ENCODE results near the gene C2CD2.

DNA sequence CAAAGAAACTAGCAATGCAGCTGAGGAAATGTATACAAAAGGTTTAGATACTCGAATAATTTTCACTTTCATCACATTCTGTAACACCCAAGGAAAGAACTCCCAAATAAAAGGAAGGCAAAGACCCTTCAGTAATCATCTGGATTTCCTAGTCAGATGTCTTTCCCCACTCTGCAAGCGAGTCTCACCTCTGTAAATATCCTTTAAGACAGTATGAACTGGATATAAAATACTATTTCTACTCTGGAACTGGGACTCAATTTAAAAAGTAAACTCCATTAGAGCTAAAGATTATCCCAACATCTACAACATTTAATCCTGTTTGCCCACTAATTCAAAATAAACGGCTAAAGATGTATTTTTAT lies 27.0 kb downstream of the C2CD2 start:
- TF ChIP-seq, protein P1, sequence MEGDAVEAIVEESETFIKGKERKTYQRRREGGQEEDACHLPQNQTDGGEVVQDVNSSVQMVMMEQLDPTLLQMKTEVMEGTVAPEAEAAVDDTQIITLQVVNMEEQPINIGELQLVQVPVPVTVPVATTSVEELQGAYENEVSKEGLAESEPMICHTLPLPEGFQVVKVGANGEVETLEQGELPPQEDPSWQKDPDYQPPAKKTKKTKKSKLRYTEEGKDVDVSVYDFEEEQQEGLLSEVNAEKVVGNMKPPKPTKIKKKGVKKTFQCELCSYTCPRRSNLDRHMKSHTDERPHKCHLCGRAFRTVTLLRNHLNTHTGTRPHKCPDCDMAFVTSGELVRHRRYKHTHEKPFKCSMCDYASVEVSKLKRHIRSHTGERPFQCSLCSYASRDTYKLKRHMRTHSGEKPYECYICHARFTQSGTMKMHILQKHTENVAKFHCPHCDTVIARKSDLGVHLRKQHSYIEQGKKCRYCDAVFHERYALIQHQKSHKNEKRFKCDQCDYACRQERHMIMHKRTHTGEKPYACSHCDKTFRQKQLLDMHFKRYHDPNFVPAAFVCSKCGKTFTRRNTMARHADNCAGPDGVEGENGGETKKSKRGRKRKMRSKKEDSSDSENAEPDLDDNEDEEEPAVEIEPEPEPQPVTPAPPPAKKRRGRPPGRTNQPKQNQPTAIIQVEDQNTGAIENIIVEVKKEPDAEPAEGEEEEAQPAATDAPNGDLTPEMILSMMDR (IDR thresholded peaks at IDR 0.05; ENCODE audit: extremely low read depth in 1 of 2, insufficient read depth in 1 of 2, low read depth in 1 of 2, low read length in 2 of 2): no peak
- TF ChIP-seq EZH2 (IDR thresholded peaks at IDR 0.05; ENCODE audit: borderline replicate concordance, low read depth, low read length, severe bottlenecking) (no peak), JUN (IDR thresholded peaks at IDR 0.05; ENCODE audit: borderline replicate concordance, insufficient read depth, insufficient read length, low read depth) (no peak)

All from endothelial cell of umbilical vein (primary cell).